HT-29 (cell line): ENCODE measurements around the gene TMEM181. TPM values are rescaled to one million over a fixed set of nuclear protein-coding genes. Genes with fewer than 3 reads are reported as not detected.
"Not testable (repeated sequence)": the region's sequence is repeated elsewhere in the genome, so short reads cannot be mapped to it uniquely, and the experiment has no call there.

Source experiments
- DNase-seq: peaks from one replicate; pipeline ENCODE4 v3.0.0-alpha.2; 2015; ENCODE audit warnings: low spot score
- total RNA-seq: library from RNA; depleted of rRNA; stranded (reverse); fragments of >200 nt; shearing (Covaris generic); gene quantifications from 2 replicates; pipeline ENCODE4 v1.2.3, GENCODE V29; 2014

TMEM181 gene
- total RNA-seq, 1 experiment from 2014 or later = 15.8 TPM

DNA sequence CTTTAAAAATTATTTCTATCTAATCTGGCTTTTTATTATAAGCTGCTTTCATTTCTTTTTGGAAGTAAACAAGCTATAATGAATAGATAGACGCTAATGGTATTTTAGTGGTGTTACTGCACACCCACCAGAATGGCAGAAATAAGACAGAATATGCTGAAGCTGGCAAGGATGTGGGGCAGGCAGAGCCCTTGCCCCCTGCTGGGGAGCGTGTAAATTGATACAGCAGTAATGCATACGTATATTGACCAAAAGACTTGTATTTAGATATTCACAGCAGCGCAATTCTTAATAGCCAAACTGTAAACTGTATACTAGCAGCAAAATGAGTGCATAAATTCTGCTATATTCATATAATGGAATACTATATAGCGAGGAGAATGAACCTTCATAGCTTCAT lies 35.3 kb downstream of the TMEM181 start:
- no peak for DNase-seq

DNA sequence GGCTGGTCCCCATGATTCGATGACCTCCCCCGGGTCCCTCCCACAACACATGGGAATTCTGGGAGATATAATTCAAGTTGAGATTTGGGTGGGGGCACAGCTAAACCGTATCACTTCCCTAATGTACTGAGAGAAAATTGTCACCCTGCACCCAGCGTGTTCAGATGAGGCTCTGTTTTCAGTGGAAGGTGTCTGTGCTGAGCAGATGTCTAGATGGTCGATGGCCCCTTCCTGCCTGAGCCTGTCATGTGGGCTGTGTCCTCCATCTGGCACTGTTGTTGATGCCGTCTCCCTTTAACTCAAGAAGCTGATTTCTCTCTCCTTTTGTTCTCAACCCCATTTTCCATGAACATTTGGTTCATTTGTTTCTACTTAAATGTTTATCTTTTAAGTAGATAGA lies 37.0 kb downstream of the TMEM181 start:
- DNase-seq = no peak

DNA sequence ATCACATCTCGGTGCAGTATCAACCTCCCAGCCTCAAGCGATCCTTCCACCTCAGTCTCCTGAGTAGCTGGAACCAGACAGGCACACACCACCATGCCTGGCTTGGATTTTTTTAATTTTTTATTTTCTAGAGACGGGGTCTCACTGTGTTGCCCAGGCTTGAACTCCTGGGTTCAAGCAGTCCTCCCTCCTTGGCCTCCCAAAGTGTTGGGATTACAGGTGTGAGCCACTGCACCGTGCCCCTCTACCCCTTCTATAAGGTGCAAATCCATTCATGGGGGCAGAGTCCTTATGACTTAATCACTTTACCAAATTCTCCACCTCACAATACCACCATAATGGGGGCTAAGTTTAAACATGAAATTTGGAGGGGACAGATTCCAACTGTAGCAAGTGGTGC lies 37.7 kb downstream of the TMEM181 start:
- no peak for DNase-seq

DNA sequence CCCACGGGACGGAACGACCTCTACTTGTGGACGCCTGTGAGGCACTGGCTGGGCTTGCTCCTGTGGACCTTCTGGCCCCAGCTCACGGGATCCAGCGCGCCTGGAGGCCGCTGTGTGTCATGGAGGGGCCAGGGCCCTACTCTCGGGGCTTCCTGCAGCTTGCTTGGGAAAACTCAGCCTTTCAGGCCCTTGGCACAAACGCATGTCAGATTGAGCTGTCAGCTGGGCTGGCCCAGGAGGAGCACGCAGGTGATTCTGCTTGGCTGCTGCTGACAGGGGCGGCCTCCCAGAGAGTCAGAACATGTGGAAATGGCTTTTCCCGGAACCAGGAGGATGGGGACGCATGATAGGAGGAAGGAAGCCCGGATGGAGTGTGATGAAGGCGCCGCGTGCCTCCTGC lies 39.7 kb downstream of the TMEM181 start:
- no peak for DNase-seq

DNA sequence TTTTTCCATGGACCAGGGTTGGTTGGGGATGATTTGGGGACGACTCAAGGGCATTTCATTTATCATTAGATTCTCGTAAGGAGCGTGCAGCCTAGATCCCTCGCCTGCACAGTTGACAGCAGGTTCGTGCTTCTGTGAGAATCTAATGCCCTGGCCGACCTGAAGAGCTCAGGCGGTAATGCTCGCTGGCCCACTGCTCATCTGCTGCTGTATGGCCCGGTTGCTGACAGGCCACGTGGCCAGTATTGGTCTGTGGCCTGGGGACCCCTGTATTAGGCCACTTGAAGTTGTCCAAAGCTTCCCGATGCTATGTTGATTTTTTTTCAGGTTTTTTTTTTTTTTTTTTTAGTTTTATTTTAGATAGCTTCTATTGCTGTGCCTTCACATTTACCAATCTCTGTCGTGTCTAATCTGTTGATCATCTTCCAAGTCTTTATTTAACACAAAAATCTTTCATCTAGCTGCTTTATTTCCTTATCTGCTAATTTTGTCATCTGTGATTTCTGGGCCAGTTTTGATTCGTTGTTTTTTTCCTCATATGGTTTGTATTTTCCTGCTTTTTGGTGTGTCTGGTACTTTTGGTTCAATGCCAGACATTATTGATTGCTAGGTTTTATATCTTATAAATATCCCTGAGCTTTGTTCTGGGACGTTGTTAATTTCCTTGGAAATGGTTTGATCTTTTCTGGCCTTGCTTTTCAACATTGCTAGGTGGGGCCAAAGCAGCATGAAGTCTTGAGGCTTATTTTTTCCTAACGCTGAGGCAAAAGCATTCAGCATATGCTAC lies 43.6 kb downstream of the TMEM181 start:
- DNase-seq = no peak

DNA sequence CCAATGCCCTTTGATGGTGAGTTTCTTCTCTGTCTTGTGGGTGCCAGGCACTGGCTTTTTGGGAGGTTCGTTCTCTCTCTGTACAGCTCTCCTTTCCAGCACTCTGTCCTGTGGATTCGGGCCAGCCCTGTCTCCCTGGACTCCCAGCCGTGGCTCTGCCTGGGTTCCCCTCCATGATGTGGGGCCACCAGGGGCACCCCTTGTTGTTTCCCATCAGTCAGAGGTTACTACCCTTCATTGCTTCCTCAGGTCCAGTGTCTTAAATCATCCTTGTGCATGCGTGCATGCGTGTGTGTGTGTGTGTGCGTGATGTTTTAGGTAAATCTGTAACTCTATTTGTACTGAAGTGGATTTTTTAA lies 44.1 kb downstream of the TMEM181 start:
- DNase-seq = no peak

DNA sequence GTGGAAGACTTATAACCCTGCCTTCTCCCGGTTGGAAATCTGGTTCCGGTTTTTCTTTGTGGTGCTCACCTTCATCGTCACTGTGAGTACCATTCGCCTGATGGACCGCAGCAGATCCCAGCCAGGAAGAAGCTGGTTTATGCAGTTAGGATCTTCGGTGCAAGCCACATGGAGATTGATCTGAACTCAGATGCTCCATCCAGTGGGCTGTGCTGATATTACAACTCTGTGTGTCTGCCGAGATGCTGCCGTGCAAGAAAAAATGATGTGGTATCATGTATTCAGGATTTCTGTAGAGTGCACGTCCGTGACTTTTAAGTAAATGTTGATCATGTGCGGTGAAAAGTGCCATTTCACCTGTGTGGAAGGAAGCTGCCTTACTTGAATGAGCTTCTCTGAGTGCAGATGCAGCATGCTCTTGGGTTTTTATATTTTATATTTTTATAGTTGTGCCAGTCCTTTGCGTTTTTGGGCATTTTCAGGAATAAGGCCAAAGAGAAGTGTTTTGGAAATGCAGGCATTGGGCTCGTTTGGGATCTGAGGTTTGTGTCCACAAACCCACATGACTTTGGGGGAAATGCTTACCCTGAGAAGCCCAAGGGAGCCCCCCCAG lies 45.5 kb downstream of the TMEM181 start:
- DNase-seq = peak; percentile 83

DNA sequence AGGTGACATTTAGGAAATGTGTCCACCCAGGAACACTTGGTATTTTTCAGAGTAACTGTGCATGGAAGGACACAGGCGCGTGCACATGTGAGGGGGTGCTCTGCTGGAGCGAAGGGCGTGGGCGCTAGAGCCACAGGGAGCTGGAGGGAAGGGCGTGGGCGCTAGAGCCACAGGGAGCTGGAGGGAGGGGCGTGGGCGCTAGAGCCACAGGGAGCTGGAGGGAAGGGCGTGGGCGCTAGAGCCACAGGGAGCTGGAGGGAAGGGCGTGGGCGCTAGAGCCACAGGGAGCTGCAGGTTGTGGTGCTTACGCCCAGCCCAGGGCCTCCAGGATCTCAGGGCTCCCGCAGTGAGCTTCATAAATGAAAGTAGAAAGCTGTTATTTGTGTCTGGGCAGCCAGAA lies 46.1 kb downstream of the TMEM181 start:
- not testable (repeated sequence) for DNase-seq

DNA sequence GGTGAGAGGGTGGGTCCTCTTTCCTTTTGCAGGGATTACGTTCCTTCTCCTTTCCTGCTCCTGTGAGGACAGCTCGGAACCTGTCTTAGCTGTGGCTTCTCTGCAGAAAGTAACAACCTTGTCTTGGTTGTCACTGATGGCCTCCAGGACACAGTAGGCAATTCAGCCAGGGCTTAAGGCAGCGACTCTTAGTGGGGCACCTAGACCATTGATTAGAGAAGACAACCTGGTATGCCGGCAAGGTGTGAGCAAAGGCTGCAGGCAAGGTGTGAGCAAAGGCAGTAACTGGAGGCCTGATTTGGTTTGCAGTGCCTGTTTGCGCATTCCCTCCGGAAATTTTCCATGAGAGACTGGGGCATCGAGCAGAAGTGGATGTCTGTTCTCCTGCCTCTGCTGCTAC lies 47.0 kb downstream of the TMEM181 start:
- no peak for DNase-seq

DNA sequence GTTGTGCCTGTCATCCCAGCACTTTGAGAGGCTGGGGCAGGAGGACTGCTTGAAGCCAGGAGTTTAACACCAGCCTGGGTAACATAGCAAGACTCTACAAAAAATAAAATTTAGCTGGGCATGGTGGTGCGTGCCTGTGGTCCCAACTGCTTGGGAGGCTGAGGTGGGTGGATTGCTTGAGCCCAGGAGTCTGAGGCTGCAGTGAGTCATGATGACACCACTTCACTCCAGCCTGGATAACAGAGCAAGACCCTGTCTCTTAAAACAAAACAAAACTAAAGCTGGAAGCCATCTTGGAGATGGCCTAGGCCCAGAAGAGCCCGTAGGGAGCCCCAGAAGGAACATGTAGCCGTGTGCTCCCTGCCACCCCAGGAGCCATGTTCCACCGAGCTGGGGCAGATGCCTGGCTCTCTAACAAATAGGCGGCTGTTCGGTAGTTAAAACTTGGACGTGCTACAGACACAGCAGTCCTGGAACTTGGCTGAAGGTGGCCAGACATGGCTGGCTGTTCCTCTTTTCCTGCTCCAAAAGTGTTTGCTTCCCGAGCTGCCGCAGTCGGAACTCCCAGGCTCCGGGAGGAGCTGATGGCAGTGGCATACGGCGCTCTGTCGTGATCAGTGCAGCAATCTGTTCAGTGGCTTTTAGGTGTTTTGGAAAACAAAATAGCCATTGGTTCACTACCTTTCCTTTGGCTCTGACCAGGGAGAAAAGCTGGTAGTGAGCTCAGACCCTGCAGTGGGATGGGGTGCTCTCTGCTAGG lies 47.7 kb downstream of the TMEM181 start:
- DNase-seq = no peak

DNA sequence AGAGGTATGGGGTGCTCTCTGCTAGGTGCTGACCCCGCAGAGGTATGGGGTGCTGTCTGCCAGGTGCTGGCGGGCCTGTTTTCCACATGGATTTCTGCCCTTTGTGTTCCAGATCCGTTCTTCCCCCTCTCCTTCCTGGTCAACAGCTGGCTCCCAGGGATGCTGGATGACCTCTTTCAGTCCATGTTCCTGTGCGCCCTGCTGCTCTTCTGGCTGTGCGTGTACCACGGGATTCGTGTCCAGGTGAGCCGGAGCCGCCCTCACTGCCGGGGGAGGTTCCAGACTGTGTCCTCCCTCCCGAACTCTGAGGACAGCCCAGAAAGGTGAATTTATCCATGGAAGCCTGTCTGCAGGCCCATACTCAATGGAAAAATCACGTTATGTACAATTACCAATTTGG lies 48.3 kb downstream of the TMEM181 start:
- DNase-seq = no peak

DNA sequence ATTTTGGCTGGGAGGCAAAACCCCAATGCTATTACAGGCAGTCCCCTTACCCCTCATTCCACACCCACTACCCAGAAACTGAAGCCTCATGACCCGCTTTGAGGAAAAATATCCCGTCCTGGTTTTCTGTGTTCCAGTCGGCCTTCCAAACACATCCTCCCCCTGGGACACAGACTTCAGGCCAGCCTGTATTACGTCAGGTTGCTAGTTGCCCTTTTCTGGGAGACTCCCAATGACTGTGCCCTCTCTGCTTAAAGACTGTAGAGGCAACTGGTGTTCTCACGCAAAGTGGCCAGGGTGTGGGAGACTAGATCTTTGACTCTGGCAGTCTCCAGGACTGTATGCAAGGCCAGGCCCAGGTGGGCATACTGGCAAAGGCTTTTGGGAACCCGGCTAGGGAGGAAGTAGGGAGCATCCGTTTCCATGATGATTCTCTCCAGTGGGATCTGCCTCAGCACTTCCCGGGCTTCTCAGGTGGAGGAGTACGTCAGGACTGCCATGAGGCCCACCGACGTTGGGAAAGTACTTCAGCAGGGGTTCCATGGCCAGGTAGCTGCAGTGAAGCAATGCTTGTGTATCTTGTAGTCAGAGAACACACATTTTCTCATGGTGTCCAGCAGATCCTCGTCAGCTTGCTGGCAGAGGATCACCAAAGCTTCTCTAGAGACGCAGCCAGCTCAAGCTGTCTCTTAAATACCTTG lies 49.7 kb downstream of the TMEM181 start:
- no peak for DNase-seq

DNA sequence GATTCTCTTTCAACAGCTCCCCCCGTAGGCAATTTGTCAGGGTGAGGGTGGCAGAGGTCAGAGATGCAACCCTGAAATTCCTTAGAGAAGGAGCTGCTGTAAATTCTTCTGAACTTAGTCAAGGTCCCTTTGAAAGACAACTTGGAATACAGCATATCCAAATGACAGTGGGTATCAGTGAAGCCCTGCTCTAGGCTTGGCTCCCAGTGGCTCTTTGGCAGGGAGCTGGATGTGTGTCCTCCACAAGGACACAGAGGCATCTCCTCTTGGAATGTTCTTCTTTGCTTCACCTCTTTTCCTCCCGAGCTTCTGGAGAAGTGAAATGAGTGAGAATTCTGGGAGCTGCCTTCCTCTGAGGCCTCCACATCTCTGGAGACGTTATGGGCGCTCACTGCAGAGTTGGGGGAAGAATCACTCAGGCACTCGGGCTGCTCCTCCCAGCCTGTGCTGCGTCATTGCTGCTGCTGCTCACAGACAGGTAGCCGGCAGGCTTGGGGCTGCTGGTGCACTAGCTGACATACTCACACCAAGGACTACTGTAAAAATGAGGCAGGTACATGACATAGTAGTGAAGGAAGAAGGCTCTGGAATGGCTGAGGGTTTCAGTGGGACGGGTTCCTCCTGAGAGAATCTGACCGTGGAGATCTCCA lies 50.6 kb downstream of the TMEM181 start:
- no peak for DNase-seq

DNA sequence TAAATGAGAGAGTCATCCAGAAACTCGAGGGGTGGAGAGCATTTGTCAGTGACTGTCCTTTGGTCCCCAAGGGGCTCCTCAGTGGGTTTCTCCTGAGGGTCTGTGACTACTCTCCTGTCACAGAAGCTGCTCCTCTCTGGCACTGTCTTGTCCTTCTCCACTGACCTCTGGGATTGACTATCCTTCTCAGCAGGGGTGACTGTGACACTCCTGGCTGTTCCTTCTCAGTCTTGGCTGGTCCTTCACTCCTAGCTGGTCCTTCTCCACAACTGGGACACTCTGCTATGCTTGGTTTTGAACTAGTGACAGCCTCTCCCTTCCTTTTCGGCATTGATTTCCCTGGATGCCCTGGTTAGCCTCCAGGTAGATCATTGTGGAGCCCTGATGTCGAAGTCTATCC lies 51.1 kb downstream of the TMEM181 start:
- DNase-seq = no peak

DNA sequence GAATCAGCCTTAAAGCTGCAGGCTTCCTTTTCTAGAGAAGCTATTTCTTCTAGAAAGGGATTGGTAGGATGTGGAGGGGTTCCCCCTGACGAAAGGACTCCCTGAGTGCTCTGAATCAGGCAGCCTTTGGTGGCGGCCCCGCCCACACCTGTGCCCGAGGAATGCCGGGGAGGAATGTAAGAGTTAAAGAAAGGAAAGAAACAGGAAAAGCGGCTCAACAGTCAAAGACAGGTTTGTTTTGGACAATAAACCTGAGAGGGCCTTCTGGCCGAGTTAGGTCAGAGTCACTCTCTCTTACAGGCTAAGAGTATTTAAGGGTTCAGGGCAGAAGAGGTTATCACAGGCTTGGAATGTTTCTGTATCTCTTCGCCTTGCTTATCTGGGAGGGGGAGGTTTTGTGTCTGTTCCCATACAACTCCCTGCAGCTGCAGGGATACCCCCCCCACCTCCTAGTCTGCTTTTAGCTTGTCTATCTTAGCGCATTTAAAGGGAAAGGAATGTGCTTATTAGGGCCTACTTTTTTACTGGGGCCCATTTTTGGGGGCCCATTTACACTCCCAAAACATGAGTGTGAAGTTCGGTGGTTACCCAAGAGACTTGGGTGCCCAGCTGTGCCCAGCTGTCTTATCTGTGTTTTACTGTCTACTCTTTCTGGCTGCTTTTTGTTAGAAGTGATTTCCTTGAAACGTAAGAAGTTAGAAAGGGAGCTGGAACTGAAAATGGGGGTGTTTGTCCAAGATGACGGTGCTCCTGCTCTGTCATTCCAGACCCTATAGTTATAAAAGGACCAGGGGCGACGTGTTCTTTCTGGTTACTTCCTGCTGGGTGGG lies 51.9 kb downstream of the TMEM181 start:
- DNase-seq = peak; percentile 20

DNA sequence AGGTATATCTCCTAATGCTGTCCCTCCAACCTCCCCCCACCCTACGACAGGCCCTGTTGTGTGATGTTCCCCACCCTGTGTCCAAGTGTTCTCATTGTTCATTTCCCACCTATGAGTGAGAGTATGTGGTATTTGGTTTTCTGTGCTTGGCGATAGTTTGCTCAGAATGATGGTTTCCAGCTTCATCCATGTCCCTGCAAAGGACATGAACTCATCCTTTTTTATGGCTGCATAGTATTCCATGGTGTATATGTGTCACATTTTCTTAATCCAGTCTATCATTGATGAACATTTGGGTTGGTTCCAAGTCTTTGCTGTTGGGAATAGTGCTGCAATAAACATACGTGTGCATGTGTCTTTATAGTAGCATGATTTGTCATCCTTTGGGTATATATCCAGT lies 54.7 kb downstream of the TMEM181 start:
- not testable (repeated sequence) for DNase-seq

DNA sequence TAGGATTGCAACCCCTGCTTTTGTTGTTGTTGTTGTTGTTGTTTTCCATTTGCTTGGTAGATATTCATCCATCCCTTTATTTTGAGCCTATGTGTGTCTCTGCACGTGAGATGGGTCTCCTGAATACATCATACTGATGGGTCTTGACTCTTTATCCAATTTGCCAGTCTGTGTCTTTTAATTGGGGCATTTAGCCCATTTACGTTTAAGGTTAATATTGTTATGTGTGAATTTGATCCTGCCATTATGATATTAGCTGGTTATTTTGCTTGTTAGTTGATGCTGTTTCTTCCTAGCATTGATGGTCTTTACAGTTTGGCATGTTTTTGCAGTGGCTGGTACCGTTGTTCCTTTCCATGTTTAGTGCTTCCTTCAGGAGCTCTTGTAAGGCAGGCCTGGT lies 58.4 kb downstream of the TMEM181 start:
- not testable (repeated sequence) for DNase-seq

DNA sequence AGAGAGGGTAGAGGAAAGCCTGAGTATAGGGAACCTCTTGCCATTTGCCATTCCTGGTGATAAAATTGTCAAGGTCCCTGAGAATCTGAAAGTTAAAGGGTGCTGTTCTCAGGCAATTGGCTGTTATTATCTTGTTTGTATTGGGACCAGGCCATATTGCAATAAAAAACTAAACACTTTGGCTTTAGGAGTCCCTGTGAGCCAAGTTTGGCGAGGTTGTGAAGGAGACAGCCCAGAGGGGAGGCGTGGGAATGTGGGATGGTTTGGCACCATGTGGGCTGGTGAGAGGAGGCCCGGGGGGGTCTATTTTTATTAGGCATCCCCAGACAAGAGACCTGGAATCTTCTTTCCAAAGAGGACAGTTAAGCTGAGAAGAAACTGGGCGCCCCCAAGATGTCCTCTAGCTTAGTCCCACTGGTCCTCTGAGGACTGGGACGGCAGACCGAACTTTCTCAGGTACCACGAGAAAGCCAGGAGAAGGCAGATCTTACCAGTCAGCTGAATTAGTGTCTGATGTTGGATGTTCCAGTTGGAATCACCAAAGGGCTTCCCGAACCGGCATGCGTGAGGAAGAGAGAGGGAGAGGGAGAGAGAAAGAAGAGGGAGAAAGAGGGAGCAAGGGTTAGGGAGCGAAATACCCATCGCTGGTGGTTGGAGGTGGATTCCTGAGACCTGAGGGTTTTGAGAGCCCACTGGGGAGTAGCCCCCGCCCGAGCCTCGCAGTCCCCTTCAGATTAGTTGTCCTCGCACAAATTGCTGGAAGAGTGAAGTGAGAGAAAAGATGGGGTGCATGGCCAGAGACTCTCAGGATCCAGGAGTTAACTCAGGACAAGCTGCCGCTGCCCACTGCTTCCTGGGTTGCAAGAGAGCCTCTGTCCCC lies 60.3 kb downstream of the TMEM181 start:
- DNase-seq = no peak

DNA sequence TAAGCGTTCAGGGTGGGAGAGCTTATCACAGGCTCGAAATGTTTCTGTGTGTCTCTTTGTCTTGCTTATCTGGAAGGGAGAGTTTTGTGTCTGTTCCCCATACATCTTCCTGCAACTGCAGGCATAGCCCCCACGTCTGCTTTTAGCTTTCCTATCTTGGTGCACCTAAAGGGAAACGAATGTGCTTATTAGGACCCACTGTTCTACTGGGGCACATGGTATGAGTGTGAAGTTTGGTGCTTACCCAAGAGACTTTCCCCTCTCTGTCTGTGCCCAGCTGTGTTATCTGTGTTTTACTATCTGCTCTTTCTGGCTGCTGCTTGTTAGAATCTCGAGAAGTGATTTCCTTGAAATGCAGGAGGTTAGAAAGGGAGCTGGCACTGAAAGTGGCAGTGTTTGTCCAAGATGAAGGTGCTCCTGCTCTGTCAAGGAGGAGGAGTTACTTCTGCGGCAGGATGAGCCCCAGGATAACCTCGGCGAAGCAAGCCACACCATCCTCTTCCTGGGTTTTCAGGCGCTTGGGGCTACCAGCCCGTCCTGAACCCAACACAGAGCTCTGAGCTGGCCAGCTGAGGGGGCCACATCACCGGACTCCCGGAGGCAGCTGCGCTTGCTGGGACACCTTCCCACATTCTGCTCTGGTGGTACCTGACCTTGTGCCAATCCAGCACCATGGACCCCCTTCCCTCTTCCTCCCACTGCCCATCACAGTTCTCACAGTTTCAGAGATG lies 61.2 kb downstream of the TMEM181 start:
- DNase-seq = no peak
